ENCODE measurements around the gene ZNF512B. TPM values are rescaled to one million over a fixed set of nuclear protein-coding genes. Genes with fewer than 3 reads are reported as not detected.
A peak's percentile ranks its signal among the peaks of the same experiment; 100 is the strongest.

ZNF512B gene
- polyA plus RNA-seq, 1 donor from 2014 or later, result 0.30 TPM

GRCh38 chr20:63953764-63954429 is 15.8 kb downstream of the ZNF512B start:
- Mint-ChIP-seq H3K4me3 (peak overlapping the region; percentile 87 to 96 (median 88)), H3K36me3 (no peaks in the 10 kb centered on the region), H3K4me1 (peaks cover 20 to 38% (median 28%) of the 10 kb centered on the region in 3 donors), H3K27me3 (no peaks in the 10 kb centered on the region), H3K9me3 (no peaks in the 10 kb centered on the region), H3K27ac (peak overlapping the region in 2 of 3 donors; percentile 84 to 97)

GRCh38 chr20:63952769-63953168 is 17.0 kb downstream of the ZNF512B start:
- H3K9me3 Mint-ChIP-seq, result no peaks in the 10 kb centered on the region
- H3K36me3 Mint-ChIP-seq, result no peaks in the 10 kb centered on the region
- peaks cover 30 to 46% (median 39%) of the 10 kb centered on the region in 3 donors for H3K4me1 Mint-ChIP-seq
- peak overlapping the region in 2 of 3 donors; percentile 46 to 76 for H3K27ac Mint-ChIP-seq
- peak overlapping the region in 2 of 4 donors; percentile 79 to 96 for H3K4me3 Mint-ChIP-seq
- H3K27me3 Mint-ChIP-seq, result no peaks in the 10 kb centered on the region

GRCh38 chr20:63952210-63952535 is 17.6 kb downstream of the ZNF512B start:
- Mint-ChIP-seq H3K27ac (peak overlapping the region in 1 of 3 donors; percentile 95), H3K36me3 (no peaks in the 10 kb centered on the region), H3K9me3 (no peaks in the 10 kb centered on the region), H3K27me3 (no peaks in the 10 kb centered on the region), H3K4me1 (peaks cover 36 to 49% (median 45%) of the 10 kb centered on the region in 3 donors), H3K4me3 (peak overlapping the region in 2 of 4 donors; percentile 84 to 95)

DNA sequence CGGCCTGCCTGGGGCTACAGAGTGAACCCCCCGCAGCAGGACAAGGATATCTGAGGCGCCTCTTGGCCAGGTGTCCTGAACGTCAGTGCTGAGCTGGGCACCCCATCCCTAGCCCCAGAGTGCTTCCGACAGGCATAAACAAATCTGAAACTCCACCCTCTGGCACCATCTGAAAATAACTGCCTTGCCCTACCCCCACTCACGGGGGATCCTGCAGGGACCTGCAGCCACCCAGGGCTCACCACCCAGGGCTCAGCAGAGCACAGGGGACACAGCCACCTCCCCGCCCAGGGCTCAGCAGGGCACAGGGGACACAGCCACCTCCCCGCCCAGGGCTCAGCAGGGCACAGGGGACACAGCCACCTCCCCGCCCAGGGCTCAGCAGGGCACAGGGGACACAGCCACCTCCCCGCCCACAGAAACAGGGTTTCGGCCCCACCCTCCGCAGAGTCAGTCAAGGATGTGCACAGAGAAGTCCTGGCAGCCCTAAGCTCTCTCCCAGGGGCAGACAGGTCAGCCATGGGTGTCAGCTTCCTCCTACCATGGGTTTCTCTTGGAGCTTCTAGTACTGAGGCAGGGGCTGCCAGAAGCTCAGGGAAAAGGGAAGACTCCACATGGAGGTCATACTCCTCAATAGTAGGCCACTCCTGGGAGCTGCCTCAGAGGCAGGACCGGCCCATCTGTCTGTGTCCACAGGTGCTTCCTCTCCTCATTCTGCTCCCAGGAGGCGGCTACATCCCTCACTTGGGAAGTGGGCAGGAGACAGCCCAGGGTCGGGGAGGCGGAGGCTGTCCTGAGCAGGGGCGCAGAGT is 18.1 kb downstream of the ZNF512B start:
- Mint-ChIP-seq H3K36me3 (no peaks in the 10 kb centered on the region), H3K27ac (peak overlapping the region in 1 of 3 donors; percentile 95), H3K4me3 (peak overlapping the region; percentile 34 to 95 (median 79)), H3K4me1 (peaks cover 39 to 53% (median 47%) of the 10 kb centered on the region in 3 donors), H3K27me3 (no peaks in the 10 kb centered on the region), H3K9me3 (no peaks in the 10 kb centered on the region)

GRCh38 chr20:63950701-63951397 is 18.9 kb downstream of the ZNF512B start:
- H3K36me3 Mint-ChIP-seq, result no peaks in the 10 kb centered on the region
- no peaks in the 10 kb centered on the region for H3K9me3 Mint-ChIP-seq
- no peaks in the 10 kb centered on the region for H3K27me3 Mint-ChIP-seq
- H3K27ac Mint-ChIP-seq, result peak overlapping the region in 2 of 3 donors; percentile 80 to 95
- peak overlapping the region; percentile 32 to 95 (median 56) for H3K4me3 Mint-ChIP-seq
- H3K4me1 Mint-ChIP-seq, result peaks cover 39 to 53% (median 47%) of the 10 kb centered on the region in 3 donors

DNA sequence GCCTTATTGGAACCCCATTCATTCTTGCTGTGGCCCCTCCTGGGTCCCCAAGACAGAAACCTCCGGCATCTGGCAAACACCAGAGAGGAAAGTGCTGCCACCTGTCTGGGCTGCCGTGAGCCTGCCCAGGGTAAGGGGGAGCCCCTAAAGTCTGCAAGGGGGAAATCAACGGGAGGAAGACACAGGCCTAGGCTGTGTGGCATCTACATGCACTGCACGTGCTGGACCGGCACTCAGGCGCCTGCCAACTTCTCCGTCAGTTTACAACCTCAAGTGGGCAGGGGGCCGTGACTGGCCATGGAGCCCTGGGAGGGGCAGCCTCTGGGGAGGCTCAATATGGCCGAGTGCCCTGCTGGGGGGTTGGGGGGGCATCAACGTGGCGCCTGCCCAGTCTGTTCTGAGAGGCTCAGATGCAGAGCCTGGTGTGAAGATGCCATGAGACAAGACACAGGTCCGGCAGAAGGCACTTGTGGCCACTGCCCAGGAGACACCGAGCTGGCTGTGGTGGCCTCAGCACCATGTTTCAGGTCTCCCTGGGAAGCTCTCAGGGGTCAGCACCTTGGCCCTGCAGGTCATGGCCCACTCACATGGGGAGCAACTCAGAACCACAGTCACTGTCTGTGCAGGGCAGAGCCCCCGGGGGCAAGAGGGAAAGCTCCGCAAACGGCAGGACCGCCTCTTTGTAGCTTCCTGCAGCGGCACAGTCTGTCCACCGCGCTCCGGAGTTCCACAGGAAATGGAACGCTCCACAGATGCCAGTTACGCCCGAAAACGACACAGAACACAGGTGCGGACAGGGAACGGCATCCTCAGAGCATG is 21.9 kb downstream of the ZNF512B start:
- Mint-ChIP-seq H3K4me3 (peak overlapping the region; percentile 41 to 95 (median 93)), H3K4me1 (peaks cover 31 to 39% (median 36%) of the 10 kb centered on the region in 3 donors), H3K27me3 (no peaks in the 10 kb centered on the region), H3K9me3 (no peaks in the 10 kb centered on the region), H3K36me3 (no peaks in the 10 kb centered on the region), H3K27ac (peak overlapping the region; percentile 91 to 99 (median 95))

- Mint-ChIP-seq H3K4me1 (peaks cover 31 to 37% (median 34%) of the 10 kb centered on the region in 3 donors), H3K4me3 (peak overlapping the region in 3 of 4 donors; percentile 68 to 95 (median 81)), H3K27me3 (no peaks in the 10 kb centered on the region), H3K36me3 (no peaks in the 10 kb centered on the region), H3K27ac (peak overlapping the region; percentile 80 to 95 (median 91)), H3K9me3 (no peaks in the 10 kb centered on the region)
Measured at GRCh38 chr20:63946986-63947637, 22.6 kb downstream of the ZNF512B start.

- H3K4me1 Mint-ChIP-seq, result peaks cover 29 to 34% (median 33%) of the 10 kb centered on the region in 3 donors
- no peaks in the 10 kb centered on the region for H3K36me3 Mint-ChIP-seq
- H3K4me3 Mint-ChIP-seq, result peak overlapping the region in 1 of 4 donors; percentile 68
- H3K27ac Mint-ChIP-seq, result peak overlapping the region in 2 of 3 donors; percentile 91 to 95
- H3K9me3 Mint-ChIP-seq, result no peaks in the 10 kb centered on the region
- no peaks in the 10 kb centered on the region for H3K27me3 Mint-ChIP-seq
Measured at GRCh38 chr20:63945921-63946920, 23.5 kb downstream of the ZNF512B start.

DNA sequence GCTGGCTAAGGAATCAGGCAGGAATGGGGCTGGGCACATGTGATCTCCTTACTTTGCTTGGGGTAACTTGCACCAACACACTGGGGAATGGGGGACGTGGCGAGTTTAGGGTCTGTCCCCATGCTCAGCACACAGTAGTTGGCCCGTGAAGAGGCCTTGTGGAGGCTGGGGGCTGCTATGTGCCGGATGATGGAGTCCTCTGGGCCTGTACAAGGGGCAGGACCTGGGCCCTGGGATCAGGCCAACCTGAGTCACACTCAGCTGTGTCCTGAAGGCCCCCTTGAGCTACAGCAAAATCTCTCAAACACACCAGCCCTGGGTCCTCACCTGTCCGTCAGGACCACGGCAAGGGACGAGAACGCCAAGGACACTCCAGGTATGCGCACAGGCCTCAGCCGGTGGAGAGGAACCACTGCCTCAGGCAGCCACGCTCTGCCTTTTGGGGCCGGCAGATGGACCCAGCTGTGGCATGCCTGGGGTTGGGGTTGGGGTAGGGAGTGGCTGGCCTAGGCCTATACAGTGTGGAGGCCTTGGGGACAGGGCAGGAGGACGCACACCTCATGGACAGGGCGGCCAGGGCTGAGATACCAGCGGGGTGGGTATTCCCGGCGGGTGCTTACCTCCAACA is 24.6 kb downstream of the ZNF512B start:
- H3K4me3 Mint-ChIP-seq, result no peak overlapping the region
- peaks cover 26 to 33% (median 29%) of the 10 kb centered on the region in 3 donors for H3K4me1 Mint-ChIP-seq
- no peaks in the 10 kb centered on the region for H3K9me3 Mint-ChIP-seq
- no peaks in the 10 kb centered on the region for H3K27me3 Mint-ChIP-seq
- no peaks in the 10 kb centered on the region for H3K36me3 Mint-ChIP-seq
- H3K27ac Mint-ChIP-seq, result peak overlapping the region in 2 of 3 donors; percentile 48 to 73

DNA sequence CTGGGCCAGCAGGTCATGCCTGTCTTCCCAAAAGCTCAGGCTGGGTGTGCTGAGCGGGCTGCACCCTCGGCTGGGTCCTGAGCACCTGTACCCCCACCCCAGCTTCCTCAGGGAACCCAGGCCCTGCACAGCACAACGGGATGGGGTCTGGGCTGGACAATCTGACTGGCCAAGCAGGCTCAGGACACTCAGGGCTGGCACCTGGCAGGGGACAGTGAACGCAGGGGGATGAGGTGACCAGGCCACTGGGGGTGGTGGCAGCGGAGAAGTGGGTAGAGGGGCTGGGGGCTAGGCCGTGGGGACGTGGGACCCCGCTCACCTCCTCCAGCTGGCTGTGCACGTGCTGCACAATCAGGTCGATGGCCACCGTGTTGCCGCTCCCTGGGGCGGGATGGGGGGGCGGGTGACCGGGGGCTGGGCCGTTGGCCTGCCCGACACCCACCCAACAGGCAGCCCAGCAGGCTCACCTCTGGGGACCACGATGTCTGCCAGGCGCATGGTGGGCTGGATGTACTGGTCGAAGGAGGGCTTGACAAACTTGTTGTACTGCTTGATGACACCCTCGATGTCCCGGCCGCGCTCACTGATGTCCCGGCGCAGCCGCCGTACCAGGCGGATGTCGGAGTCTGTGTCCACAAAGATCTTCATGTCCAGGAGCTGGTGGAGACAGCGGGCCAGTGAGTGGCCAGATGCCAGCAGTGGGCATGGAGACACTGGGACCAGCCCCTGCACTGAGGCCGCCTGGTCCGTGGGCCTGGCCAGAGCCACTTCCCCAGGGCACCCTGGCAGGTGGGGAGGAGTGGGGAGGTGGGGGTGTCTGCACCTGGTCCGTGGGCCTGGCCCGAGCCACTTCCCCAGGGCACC is 25.4 kb downstream of the ZNF512B start:
- peaks cover 21 to 30% (median 24%) of the 10 kb centered on the region in 3 donors for H3K4me1 Mint-ChIP-seq
- no peaks in the 10 kb centered on the region for H3K27me3 Mint-ChIP-seq
- no peaks in the 10 kb centered on the region for H3K36me3 Mint-ChIP-seq
- H3K9me3 Mint-ChIP-seq, result no peaks in the 10 kb centered on the region
- H3K27ac Mint-ChIP-seq, result no peak overlapping the region
- no peak overlapping the region for H3K4me3 Mint-ChIP-seq

- H3K9me3 Mint-ChIP-seq, result no peaks in the 10 kb centered on the region
- no peak overlapping the region for H3K4me3 Mint-ChIP-seq
- H3K36me3 Mint-ChIP-seq, result no peaks in the 10 kb centered on the region
- H3K4me1 Mint-ChIP-seq, result peaks cover 17 to 24% (median 18%) of the 10 kb centered on the region in 3 donors
- no peaks in the 10 kb centered on the region for H3K27me3 Mint-ChIP-seq
- H3K27ac Mint-ChIP-seq, result no peak overlapping the region
Measured at GRCh38 chr20:63943808-63944077, 26.0 kb downstream of the ZNF512B start.
